Activated naive CD8-positive, alpha-beta T cell treated with anti-CD3 and anti-CD28 coated beads, Interleukin-2, amount 50 U/mL, for 16 hours (primary cell): ENCODE measurements around the gene SERPINB1.
"Not testable (repeated sequence)": the region's sequence is repeated elsewhere in the genome, so short reads cannot be mapped to it uniquely, and the experiment has no call there.

Experiments
- DNase-seq: peaks from one replicate; pipeline ENCODE4 v3.0.0-alpha.2; 2020; ENCODE audit warnings: low read depth, low spot score

The SERPINB1 gene

GRCh38 chr6:2866171-2866846, 24.6 kb upstream of the SERPINB1 start:
- DNase-seq: no peak

GRCh38 chr6:2865694-2866151, 24.1 kb upstream of the SERPINB1 start:
- no peak for DNase-seq

- no peak for DNase-seq
Measured at GRCh38 chr6:2865270-2865669, 23.6 kb upstream of the SERPINB1 start.

- no peak for DNase-seq
Measured at GRCh38 chr6:2863901-2864300, 22.2 kb upstream of the SERPINB1 start.

- no peak for DNase-seq
Measured at GRCh38 chr6:2862712-2863181, 21.1 kb upstream of the SERPINB1 start.

GRCh38 chr6:2861822-2862164, 20.1 kb upstream of the SERPINB1 start:
- no peak for DNase-seq

- DNase-seq: no peak
Measured at GRCh38 chr6:2861060-2861821, 19.6 kb upstream of the SERPINB1 start.

- not testable (repeated sequence) for DNase-seq
Measured at GRCh38 chr6:2860706-2861059, 19.0 kb upstream of the SERPINB1 start.

- not testable (repeated sequence) for DNase-seq
Measured at GRCh38 chr6:2859798-2860705, 18.4 kb upstream of the SERPINB1 start.

GRCh38 chr6:2859185-2859700, 17.6 kb upstream of the SERPINB1 start:
- DNase-seq: no peak

- no peak for DNase-seq
Measured at GRCh38 chr6:2857580-2858337, 16.1 kb upstream of the SERPINB1 start.

GRCh38 chr6:2857185-2857579, 15.5 kb upstream of the SERPINB1 start:
- DNase-seq: no peak

- DNase-seq: no peak
Measured at GRCh38 chr6:2855061-2855519, 13.4 kb upstream of the SERPINB1 start.

- DNase-seq: no peak
Measured at GRCh38 chr6:2854396-2854982, 12.8 kb upstream of the SERPINB1 start.

GRCh38 chr6:2853769-2854395, 12.2 kb upstream of the SERPINB1 start:
- DNase-seq: peak; percentile 65

- not testable (repeated sequence) for DNase-seq
Measured at GRCh38 chr6:2853378-2853768, 11.7 kb upstream of the SERPINB1 start.

- no peak for DNase-seq
Measured at GRCh38 chr6:2852921-2853322, 11.3 kb upstream of the SERPINB1 start.

GRCh38 chr6:2852514-2852855, 10.8 kb upstream of the SERPINB1 start:
- no peak for DNase-seq

- no peak for DNase-seq
Measured at GRCh38 chr6:2851727-2852513, 10.3 kb upstream of the SERPINB1 start.
